GM23338 (cell line): ENCODE results near the gene NDRG3.
"Not testable (repeated sequence)": the region's sequence is repeated elsewhere in the genome, so short reads cannot be mapped to it uniquely, and the experiment has no call there.

Source experiments
- CREB1 ChIP-seq: fragments of 250-450 bp; sonication (Bioruptor Pico); IDR thresholded peaks from 2 replicates; pipeline ENCODE4 v1.5.0; 2020; ENCODE audit warnings: low read depth, mild to moderate bottlenecking, moderate library complexity
- CTCF ChIP-seq, 2 experiments: fragments of 200-600 bp in 1 of 2; sonication (generic) in 1 of 2; conservative IDR thresholded peaks; 2 replicates each; pipeline versions ENCODE4 v1.5.1 to v1.6.1; 2016 to 2017; ENCODE audit warnings: antibody characterized with exemption in 2 of 2, low read depth in 2 of 2, mild to moderate bottlenecking in 2 of 2, moderate library complexity in 1 of 2
- EZH2 ChIP-seq: fragments of 200-600 bp; sonication (generic); IDR thresholded peaks from one replicate; pipeline ENCODE4 v1.8.0; 2017; ENCODE audit warnings: antibody characterized with exemption, mild to moderate bottlenecking, low read depth; ENCODE audit not compliant: unreplicated experiment
- EZH2phosphoT487 ChIP-seq: fragments of 200-600 bp; sonication (generic); IDR thresholded peaks from one replicate; pipeline ENCODE4 v1.8.1; 2018; ENCODE audit warnings: antibody characterized with exemption; ENCODE audit not compliant: unreplicated experiment
- JUNB ChIP-seq: IDR thresholded peaks from one replicate; pipeline ENCODE4 v1.6.1; 2016; ENCODE audit warnings: antibody characterized with exemption; ENCODE audit not compliant: unreplicated experiment
- NANOG ChIP-seq: IDR thresholded peaks from 2 replicates; pipeline ENCODE4 v1.6.1; 2016; ENCODE audit warnings: antibody characterized with exemption, borderline replicate concordance
- POLR2AphosphoS5 ChIP-seq: IDR thresholded peaks from 2 replicates; pipeline ENCODE4 v1.6.1; 2016; ENCODE audit warnings: antibody characterized with exemption, low read depth
- REST ChIP-seq: IDR thresholded peaks from one replicate; pipeline ENCODE4 v1.6.1; 2018; ENCODE audit warnings: antibody characterized with exemption; ENCODE audit not compliant: unreplicated experiment
- STAT1 ChIP-seq: IDR thresholded peaks from one replicate; pipeline ENCODE4 v1.6.1; 2016; ENCODE audit warnings: antibody characterized with exemption; ENCODE audit not compliant: unreplicated experiment
- ZNF114 ChIP-seq: fragments of 250-450 bp; sonication (Bioruptor Pico); IDR thresholded peaks from 2 replicates; pipeline ENCODE4 v1.5.0; 2020; ENCODE audit warnings: mild to moderate bottlenecking, moderate library complexity
- ZNF331 ChIP-seq: fragments of 250-450 bp; sonication (Bioruptor Pico); IDR thresholded peaks from 2 replicates; pipeline ENCODE4 v1.5.0; 2020; ENCODE audit warnings: low read depth, mild to moderate bottlenecking, moderate library complexity
- TF ChIP-seq, protein P1 (sequence below): IDR thresholded peaks from 2 replicates; pipeline ENCODE4 v1.6.1; 2016; ENCODE audit warnings: antibody characterized with exemption
- TF ChIP-seq, protein P2 (sequence below): fragments of 250-450 bp; sonication (Bioruptor Pico); IDR thresholded peaks from 2 replicates; pipeline ENCODE4 v1.5.0; 2020; ENCODE audit warnings: mild to moderate bottlenecking, moderate library complexity

DNA sequence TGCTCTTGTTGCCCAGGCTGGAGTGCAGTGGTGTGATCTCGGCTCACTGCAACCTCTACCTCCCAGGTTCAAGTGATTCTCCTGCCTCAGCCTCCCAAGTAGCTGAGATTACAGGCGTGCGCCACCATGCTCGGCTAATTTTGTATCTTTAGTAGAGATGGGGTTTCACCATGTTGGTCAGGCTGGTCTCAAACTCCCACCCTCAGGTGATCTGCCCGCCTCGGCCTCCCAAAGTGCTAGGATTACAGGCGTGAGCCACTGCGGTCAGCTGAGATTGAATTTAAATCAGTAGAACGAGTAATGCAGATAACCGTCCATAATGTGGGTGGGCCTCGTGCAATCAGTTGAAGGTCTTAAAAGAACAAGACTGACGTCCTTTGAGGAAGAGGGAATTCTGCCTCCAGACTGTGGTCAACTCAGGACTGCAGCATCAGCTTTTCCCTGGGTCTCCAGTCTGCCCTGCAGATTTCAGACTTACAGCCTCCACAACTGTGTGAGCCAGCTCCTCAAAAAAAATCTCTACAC, 107.0 kb downstream of the NDRG3 start:
- not testable (repeated sequence) for TF ChIP-seq CTCF (conservative IDR thresholded peaks at IDR 0.05; ENCODE audit: low read depth in 2 of 2); REST; EZH2; POLR2AphosphoS5; CREB1; EZH2phosphoT487; ZNF331; JUNB; STAT1; NANOG; ZNF114
- TF ChIP-seq, protein P1, sequence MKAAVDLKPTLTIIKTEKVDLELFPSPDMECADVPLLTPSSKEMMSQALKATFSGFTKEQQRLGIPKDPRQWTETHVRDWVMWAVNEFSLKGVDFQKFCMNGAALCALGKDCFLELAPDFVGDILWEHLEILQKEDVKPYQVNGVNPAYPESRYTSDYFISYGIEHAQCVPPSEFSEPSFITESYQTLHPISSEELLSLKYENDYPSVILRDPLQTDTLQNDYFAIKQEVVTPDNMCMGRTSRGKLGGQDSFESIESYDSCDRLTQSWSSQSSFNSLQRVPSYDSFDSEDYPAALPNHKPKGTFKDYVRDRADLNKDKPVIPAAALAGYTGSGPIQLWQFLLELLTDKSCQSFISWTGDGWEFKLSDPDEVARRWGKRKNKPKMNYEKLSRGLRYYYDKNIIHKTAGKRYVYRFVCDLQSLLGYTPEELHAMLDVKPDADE, result not testable (repeated sequence)
- TF ChIP-seq, protein P2, sequence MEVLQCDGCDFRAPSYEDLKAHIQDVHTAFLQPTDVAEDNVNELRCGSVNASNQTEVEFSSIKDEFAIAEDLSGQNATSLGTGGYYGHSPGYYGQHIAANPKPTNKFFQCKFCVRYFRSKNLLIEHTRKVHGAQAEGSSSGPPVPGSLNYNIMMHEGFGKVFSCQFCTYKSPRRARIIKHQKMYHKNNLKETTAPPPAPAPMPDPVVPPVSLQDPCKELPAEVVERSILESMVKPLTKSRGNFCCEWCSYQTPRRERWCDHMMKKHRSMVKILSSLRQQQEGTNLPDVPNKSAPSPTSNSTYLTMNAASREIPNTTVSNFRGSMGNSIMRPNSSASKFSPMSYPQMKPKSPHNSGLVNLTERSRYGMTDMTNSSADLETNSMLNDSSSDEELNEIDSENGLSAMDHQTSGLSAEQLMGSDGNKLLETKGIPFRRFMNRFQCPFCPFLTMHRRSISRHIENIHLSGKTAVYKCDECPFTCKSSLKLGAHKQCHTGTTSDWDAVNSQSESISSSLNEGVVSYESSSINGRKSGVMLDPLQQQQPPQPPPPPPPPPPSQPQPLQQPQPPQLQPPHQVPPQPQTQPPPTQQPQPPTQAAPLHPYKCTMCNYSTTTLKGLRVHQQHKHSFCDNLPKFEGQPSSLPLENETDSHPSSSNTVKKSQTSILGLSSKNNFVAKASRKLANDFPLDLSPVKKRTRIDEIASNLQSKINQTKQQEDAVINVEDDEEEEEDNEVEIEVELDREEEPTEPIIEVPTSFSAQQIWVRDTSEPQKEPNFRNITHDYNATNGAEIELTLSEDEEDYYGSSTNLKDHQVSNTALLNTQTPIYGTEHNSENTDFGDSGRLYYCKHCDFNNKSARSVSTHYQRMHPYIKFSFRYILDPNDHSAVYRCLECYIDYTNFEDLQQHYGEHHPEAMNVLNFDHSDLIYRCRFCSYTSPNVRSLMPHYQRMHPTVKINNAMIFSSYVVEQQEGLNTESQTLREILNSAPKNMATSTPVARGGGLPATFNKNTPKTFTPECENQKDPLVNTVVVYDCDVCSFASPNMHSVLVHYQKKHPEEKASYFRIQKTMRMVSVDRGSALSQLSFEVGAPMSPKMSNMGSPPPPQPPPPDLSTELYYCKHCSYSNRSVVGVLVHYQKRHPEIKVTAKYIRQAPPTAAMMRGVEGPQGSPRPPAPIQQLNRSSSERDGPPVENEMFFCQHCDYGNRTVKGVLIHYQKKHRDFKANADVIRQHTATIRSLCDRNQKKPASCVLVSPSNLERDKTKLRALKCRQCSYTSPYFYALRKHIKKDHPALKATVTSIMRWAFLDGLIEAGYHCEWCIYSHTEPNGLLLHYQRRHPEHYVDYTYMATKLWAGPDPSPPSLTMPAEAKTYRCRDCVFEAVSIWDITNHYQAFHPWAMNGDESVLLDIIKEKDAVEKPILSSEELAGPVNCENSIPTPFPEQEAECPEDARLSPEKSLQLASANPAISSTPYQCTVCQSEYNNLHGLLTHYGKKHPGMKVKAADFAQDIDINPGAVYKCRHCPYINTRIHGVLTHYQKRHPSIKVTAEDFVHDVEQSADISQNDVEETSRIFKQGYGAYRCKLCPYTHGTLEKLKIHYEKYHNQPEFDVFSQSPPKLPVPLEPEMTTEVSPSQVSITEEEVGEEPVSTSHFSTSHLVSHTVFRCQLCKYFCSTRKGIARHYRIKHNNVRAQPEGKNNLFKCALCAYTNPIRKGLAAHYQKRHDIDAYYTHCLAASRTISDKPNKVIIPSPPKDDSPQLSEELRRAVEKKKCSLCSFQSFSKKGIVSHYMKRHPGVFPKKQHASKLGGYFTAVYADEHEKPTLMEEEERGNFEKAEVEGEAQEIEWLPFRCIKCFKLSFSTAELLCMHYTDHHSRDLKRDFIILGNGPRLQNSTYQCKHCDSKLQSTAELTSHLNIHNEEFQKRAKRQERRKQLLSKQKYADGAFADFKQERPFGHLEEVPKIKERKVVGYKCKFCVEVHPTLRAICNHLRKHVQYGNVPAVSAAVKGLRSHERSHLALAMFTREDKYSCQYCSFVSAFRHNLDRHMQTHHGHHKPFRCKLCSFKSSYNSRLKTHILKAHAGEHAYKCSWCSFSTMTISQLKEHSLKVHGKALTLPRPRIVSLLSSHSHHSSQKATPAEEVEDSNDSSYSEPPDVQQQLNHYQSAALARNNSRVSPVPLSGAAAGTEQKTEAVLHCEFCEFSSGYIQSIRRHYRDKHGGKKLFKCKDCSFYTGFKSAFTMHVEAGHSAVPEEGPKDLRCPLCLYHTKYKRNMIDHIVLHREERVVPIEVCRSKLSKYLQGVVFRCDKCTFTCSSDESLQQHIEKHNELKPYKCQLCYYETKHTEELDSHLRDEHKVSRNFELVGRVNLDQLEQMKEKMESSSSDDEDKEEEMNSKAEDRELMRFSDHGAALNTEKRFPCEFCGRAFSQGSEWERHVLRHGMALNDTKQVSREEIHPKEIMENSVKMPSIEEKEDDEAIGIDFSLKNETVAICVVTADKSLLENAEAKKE (CRISPR knock-in tag), result not testable (repeated sequence)
